ENCODE measurements around the gene SAG. TPM values are rescaled to one million over a fixed set of nuclear protein-coding genes. Genes with fewer than 3 reads are reported as not detected.

SAG gene
- total RNA-seq, 4 donors from 2014 or later, result not detected

Small RNAs within 50 kb of the gene (small RNA-seq; reads per million reads assigned to genes)
- gene RF00019 (0 reads per million in 4 donors), gene SCARNA5 (409 to 1,265 (median 804) reads per million in 4 donors), gene SCARNA6 (67.2 to 131 (median 94.5) reads per million in 4 donors)

Other genes starting within 250 kb of the SAG start
- gene INPP5D, start 247.5 kb upstream of the SAG start, total RNA-seq, result 10 to 100 TPM in 3 of 4 donors, 1 to 10 TPM in 1; 7.8 to 40.4 (median 26.1) TPM
- gene ATG16L1, start 56.1 kb upstream of the SAG start, total RNA-seq, result 100 to 1,000 TPM in 1 of 4 donors, 10 to 100 TPM in 3; 10.1 to 101 (median 50.3) TPM
- gene DGKD, start 46.7 kb downstream of the SAG start, total RNA-seq, result 100 to 1,000 TPM in 1 of 4 donors, 10 to 100 TPM in 3; 55.7 to 166 (median 91.5) TPM

Data from transverse colon (tissue), 4 donors.